Measurements from ENCODE around the gene TNIP2. TPM values are rescaled to one million over a fixed set of nuclear protein-coding genes. Genes with fewer than 3 reads are reported as not detected.
A peak's percentile ranks its signal among the peaks of the same experiment; 100 is the strongest.
"Not testable (repeated sequence)": the region's sequence is repeated elsewhere in the genome, so short reads cannot be mapped to it uniquely, and the experiment has no call there.

Gene TNIP2
- total RNA-seq, 2 donors from 2014 or later: 43.6 to 61.3 TPM

GRCh38 chr4:2768124-2768523 is 12.0 kb upstream of the TNIP2 start:
- no peaks in the 10 kb centered on the region for H3K9me3 ChIP-seq
- no peaks in the 10 kb centered on the region for H3K4me1 ChIP-seq
- no peak for DNase-seq
- no peak overlapping the region for H3K9ac ChIP-seq (ENCODE audit: low read depth in 2 of 2, low read length in 2 of 2)
- H3K27me3 ChIP-seq: no peaks in the 10 kb centered on the region
- H3K27ac ChIP-seq: no peak overlapping the region
- no peak overlapping the region for H3K4me3 ChIP-seq
- TF ChIP-seq CTCF (IDR thresholded peaks at IDR 0.05): no peak
- intact Hi-C loops (cut with DNase I): no loop called here
- no peaks in the 10 kb centered on the region for H3K36me3 ChIP-seq

- no peak for DNase-seq
- TF ChIP-seq CTCF (IDR thresholded peaks at IDR 0.05): no peak
- no peak overlapping the region for H3K4me3 ChIP-seq
- no peaks in the 10 kb centered on the region for H3K9me3 ChIP-seq
- no peaks in the 10 kb centered on the region for H3K27me3 ChIP-seq
- H3K4me1 ChIP-seq: no peaks in the 10 kb centered on the region
- no peak overlapping the region for H3K27ac ChIP-seq
- H3K9ac ChIP-seq (ENCODE audit: low read depth in 2 of 2, low read length in 2 of 2): no peak overlapping the region
- H3K36me3 ChIP-seq: no peaks in the 10 kb centered on the region
- intact Hi-C loops (cut with DNase I): no loop called here
These were observed 11.6 kb upstream of the TNIP2 start for GRCh38 chr4:2767705-2768074.

GRCh38 chr4:2767046-2767704 is 11.0 kb upstream of the TNIP2 start:
- DNase-seq: no peak
- Histone ChIP-seq H3K36me3 (no peaks in the 10 kb centered on the region), H3K4me3 (no peak overlapping the region), H3K4me1 (no peaks in the 10 kb centered on the region), H3K27ac (no peak overlapping the region), H3K9me3 (no peaks in the 10 kb centered on the region), H3K9ac (ENCODE audit: low read depth in 2 of 2, low read length in 2 of 2) (no peak overlapping the region), H3K27me3 (no peaks in the 10 kb centered on the region)
- no peak for TF ChIP-seq CTCF (IDR thresholded peaks at IDR 0.05)
- intact Hi-C loops (cut with DNase I): no loop called here

GRCh38 chr4:2765832-2766526 is 9.8 kb upstream of the TNIP2 start:
- Histone ChIP-seq H3K4me3 (no peak overlapping the region), H3K27ac (no peak overlapping the region), H3K27me3 (no peaks in the 10 kb centered on the region), H3K4me1 (peaks cover 8% of the 10 kb centered on the region), H3K9me3 (no peaks in the 10 kb centered on the region), H3K9ac (ENCODE audit: low read depth in 2 of 2, low read length in 2 of 2) (no peak overlapping the region), H3K36me3 (no peaks in the 10 kb centered on the region)
- intact Hi-C loops (cut with DNase I): no loop called here
- no peak for DNase-seq
- no peak for TF ChIP-seq CTCF (IDR thresholded peaks at IDR 0.05)

- Histone ChIP-seq H3K36me3 (no peaks in the 10 kb centered on the region), H3K9me3 (no peaks in the 10 kb centered on the region), H3K27me3 (no peaks in the 10 kb centered on the region), H3K27ac (peak overlapping the region; percentile 11), H3K4me1 (peaks cover 8% of the 10 kb centered on the region), H3K4me3 (peak overlapping the region; percentile 21), H3K9ac (ENCODE audit: low read depth in 2 of 2, low read length in 2 of 2) (peak overlapping the region; percentile 37 to 38)
- DNase-seq: no peak
- intact Hi-C loops (cut with DNase I): loop anchor here (5.0 kb wide), 1 partner anchor 169 kb away; no protein-coding TSS in a partner anchor
- TF ChIP-seq CTCF (IDR thresholded peaks at IDR 0.05): no peak
These were observed 7.4 kb upstream of the TNIP2 start for GRCh38 chr4:2763511-2763967.

GRCh38 chr4:2762486-2763370 is 6.6 kb upstream of the TNIP2 start:
- peak overlapping the region; percentile 95 for H3K27ac ChIP-seq
- not testable (repeated sequence) for H3K4me1 ChIP-seq; H3K9ac ChIP-seq (ENCODE audit: low read depth in 2 of 2, low read length in 2 of 2); DNase-seq; H3K4me3 ChIP-seq; H3K9me3 ChIP-seq; H3K27me3 ChIP-seq; H3K36me3 ChIP-seq
- intact Hi-C loops (cut with DNase I): loop anchor here (5.0 kb wide), 1 partner anchor 170 kb away; no protein-coding TSS in a partner anchor
